Measurements from ENCODE around the gene GASK1A.
A peak's percentile ranks its signal among the peaks of the same experiment; 100 is the strongest.

GASK1A gene

GRCh38 chr3:43104039-43104438, 124.9 kb downstream of the GASK1A start:
- H3K4me3 ChIP-seq (replicated peaks in 1 of 2; ENCODE audit: low read depth in 2 of 2, low read length in 2 of 2), result no peak overlapping the region
- no peak for TF ChIP-seq CTCF (IDR thresholded peaks at IDR 0.05; ENCODE audit: low read depth, low read length)
- no peak for DNase-seq (ENCODE audit: low read depth in 2 of 2)

GRCh38 chr3:43104660-43105595, 125.8 kb downstream of the GASK1A start:
- TF ChIP-seq CTCF (IDR thresholded peaks at IDR 0.05; ENCODE audit: low read depth, low read length), result no peak
- peak overlapping the region; percentile 42 to 64 for H3K4me3 ChIP-seq (replicated peaks in 1 of 2; ENCODE audit: low read depth in 2 of 2, low read length in 2 of 2)
- no peak for DNase-seq (ENCODE audit: low read depth in 2 of 2)

GRCh38 chr3:43105596-43106292, 126.6 kb downstream of the GASK1A start, which contains the start of gene POMGNT2:
POMGNT2 (minus strand) TSS chr3:43106079; CDS start chr3:43081431, 24,648 bp downstream.
- TF ChIP-seq CTCF (IDR thresholded peaks at IDR 0.05; ENCODE audit: low read depth, low read length), result no peak
- peak; percentile 79 to 85 for DNase-seq (ENCODE audit: low read depth in 2 of 2)
- peak within 1 kb of the TSS; percentile 64 to 70 for H3K4me3 ChIP-seq (replicated peaks in 1 of 2; ENCODE audit: low read depth in 2 of 2, low read length in 2 of 2)

GRCh38 chr3:43106293-43106628, 127.2 kb downstream of the GASK1A start:
- peak overlapping the region in 1 of 2 donors; percentile 30 for H3K4me3 ChIP-seq (replicated peaks in 1 of 2; ENCODE audit: low read depth in 2 of 2, low read length in 2 of 2)

More at GRCh38 chr3:43106293-43106628, 127.2 kb downstream of the GASK1A start:
- TF ChIP-seq CTCF (IDR thresholded peaks at IDR 0.05; ENCODE audit: low read depth, low read length), result no peak
- DNase-seq (ENCODE audit: low read depth in 2 of 2), result no peak
